ENCODE data around the gene ZNF277. TPM values are rescaled to one million over a fixed set of nuclear protein-coding genes. Genes with fewer than 3 reads are reported as not detected.

ZNF277 gene
- polyA plus RNA-seq, 2 donors: 10.3 to 14.5 TPM

GRCh38 chr7:112272921-112273561 is 66.5 kb downstream of the ZNF277 start:
- WGBS, 2 donors: 84 to 85% methylated on average over 7 of the region's 7 CpGs
- H3K4me3 ChIP-seq (ENCODE audit: low read depth in 1 of 2, low read length in 2 of 2): no peak overlapping the region
- no peaks in the 10 kb centered on the region for H3K9me3 ChIP-seq (ENCODE audit: control insufficient read depth in 2 of 2, insufficient read depth in 1 of 2, low read depth in 1 of 2, low read length in 1 of 2)
- H3K27ac ChIP-seq (ENCODE audit: low read depth in 2 of 2, low read length in 1 of 2): no peak overlapping the region
- H3K36me3 ChIP-seq (ENCODE audit: control insufficient read depth in 2 of 2, insufficient read depth in 2 of 2, low read length in 1 of 2): no peaks in the 10 kb centered on the region
- no peaks in the 10 kb centered on the region for H3K4me1 ChIP-seq (ENCODE audit: control insufficient read depth in 2 of 2, insufficient read depth in 2 of 2, low read length in 1 of 2)
- no peaks in the 10 kb centered on the region for H3K27me3 ChIP-seq (ENCODE audit: control insufficient read depth in 1 of 2, insufficient read depth in 2 of 2, low read length in 2 of 2)

GRCh38 chr7:112279042-112279441 is 72.5 kb downstream of the ZNF277 start:
- 86 to 89% methylated on average over 2 of the region's 2 CpGs for WGBS, 2 donors
- Histone ChIP-seq H3K27ac (ENCODE audit: low read depth in 2 of 2, low read length in 1 of 2) (no peak overlapping the region), H3K4me3 (ENCODE audit: low read depth in 1 of 2, low read length in 2 of 2) (no peak overlapping the region)

GRCh38 chr7:112280267-112280666 is 73.8 kb downstream of the ZNF277 start:
- Histone ChIP-seq H3K9me3 (ENCODE audit: control insufficient read depth in 2 of 2, insufficient read depth in 1 of 2, low read depth in 1 of 2, low read length in 1 of 2) (no peaks in the 10 kb centered on the region), H3K27me3 (ENCODE audit: control insufficient read depth in 1 of 2, insufficient read depth in 2 of 2, low read length in 2 of 2) (no peaks in the 10 kb centered on the region), H3K4me1 (ENCODE audit: control insufficient read depth in 2 of 2, insufficient read depth in 2 of 2, low read length in 1 of 2) (no peaks in the 10 kb centered on the region), H3K27ac (ENCODE audit: low read depth in 2 of 2, low read length in 1 of 2) (no peak overlapping the region), H3K36me3 (ENCODE audit: control insufficient read depth in 2 of 2, insufficient read depth in 2 of 2, low read length in 1 of 2) (no peaks in the 10 kb centered on the region), H3K4me3 (ENCODE audit: low read depth in 1 of 2, low read length in 2 of 2) (no peak overlapping the region)
- WGBS, 2 donors: 86 to 92% methylated on average over 2 of the region's 2 CpGs

More at GRCh38 chr7:112279042-112279441, 72.5 kb downstream of the ZNF277 start:
- no peaks in the 10 kb centered on the region for H3K9me3 ChIP-seq (ENCODE audit: control insufficient read depth in 2 of 2, insufficient read depth in 1 of 2, low read depth in 1 of 2, low read length in 1 of 2)
- no peaks in the 10 kb centered on the region for H3K4me1 ChIP-seq (ENCODE audit: control insufficient read depth in 2 of 2, insufficient read depth in 2 of 2, low read length in 1 of 2)
- no peaks in the 10 kb centered on the region for H3K36me3 ChIP-seq (ENCODE audit: control insufficient read depth in 2 of 2, insufficient read depth in 2 of 2, low read length in 1 of 2)
- H3K27me3 ChIP-seq (ENCODE audit: control insufficient read depth in 1 of 2, insufficient read depth in 2 of 2, low read length in 2 of 2): no peaks in the 10 kb centered on the region

GRCh38 chr7:112282476-112283188 is 76.1 kb downstream of the ZNF277 start:
- no peak overlapping the region for H3K4me3 ChIP-seq (ENCODE audit: low read depth in 1 of 2, low read length in 2 of 2)
- no peaks in the 10 kb centered on the region for H3K27me3 ChIP-seq (ENCODE audit: control insufficient read depth in 1 of 2, insufficient read depth in 2 of 2, low read length in 2 of 2)
- no peaks in the 10 kb centered on the region for H3K9me3 ChIP-seq (ENCODE audit: control insufficient read depth in 2 of 2, insufficient read depth in 1 of 2, low read depth in 1 of 2, low read length in 1 of 2)
- WGBS, 2 donors: 91 to 96% methylated on average over 1 of the region's 1 CpG
- H3K4me1 ChIP-seq (ENCODE audit: control insufficient read depth in 2 of 2, insufficient read depth in 2 of 2, low read length in 1 of 2): no peaks in the 10 kb centered on the region
- no peak overlapping the region for H3K27ac ChIP-seq (ENCODE audit: low read depth in 2 of 2, low read length in 1 of 2)
- no peaks in the 10 kb centered on the region for H3K36me3 ChIP-seq (ENCODE audit: control insufficient read depth in 2 of 2, insufficient read depth in 2 of 2, low read length in 1 of 2)

- WGBS, 2 donors: 93 to 96% methylated on average over 4 of the region's 4 CpGs
- Histone ChIP-seq H3K9me3 (ENCODE audit: control insufficient read depth in 2 of 2, insufficient read depth in 1 of 2, low read depth in 1 of 2, low read length in 1 of 2) (no peaks in the 10 kb centered on the region), H3K27me3 (ENCODE audit: control insufficient read depth in 1 of 2, insufficient read depth in 2 of 2, low read length in 2 of 2) (no peaks in the 10 kb centered on the region), H3K4me1 (ENCODE audit: control insufficient read depth in 2 of 2, insufficient read depth in 2 of 2, low read length in 1 of 2) (no peaks in the 10 kb centered on the region), H3K4me3 (ENCODE audit: low read depth in 1 of 2, low read length in 2 of 2) (no peak overlapping the region), H3K36me3 (ENCODE audit: control insufficient read depth in 2 of 2, insufficient read depth in 2 of 2, low read length in 1 of 2) (no peaks in the 10 kb centered on the region), H3K27ac (ENCODE audit: low read depth in 2 of 2, low read length in 1 of 2) (no peak overlapping the region)
These were observed 77.0 kb downstream of the ZNF277 start for GRCh38 chr7:112283382-112283910.

GRCh38 chr7:112286250-112287086 is 80.0 kb downstream of the ZNF277 start:
- no peaks in the 10 kb centered on the region for H3K9me3 ChIP-seq (ENCODE audit: control insufficient read depth in 2 of 2, insufficient read depth in 1 of 2, low read depth in 1 of 2, low read length in 1 of 2)
- H3K4me3 ChIP-seq (ENCODE audit: low read depth in 1 of 2, low read length in 2 of 2): no peak overlapping the region
- 71 to 76% methylated on average over 5 of the region's 5 CpGs for WGBS, 2 donors
- no peaks in the 10 kb centered on the region for H3K27me3 ChIP-seq (ENCODE audit: control insufficient read depth in 1 of 2, insufficient read depth in 2 of 2, low read length in 2 of 2)
- H3K4me1 ChIP-seq (ENCODE audit: control insufficient read depth in 2 of 2, insufficient read depth in 2 of 2, low read length in 1 of 2): no peaks in the 10 kb centered on the region
- no peaks in the 10 kb centered on the region for H3K36me3 ChIP-seq (ENCODE audit: control insufficient read depth in 2 of 2, insufficient read depth in 2 of 2, low read length in 1 of 2)
- no peak overlapping the region for H3K27ac ChIP-seq (ENCODE audit: low read depth in 2 of 2, low read length in 1 of 2)

GRCh38 chr7:112288301-112288700 is 81.8 kb downstream of the ZNF277 start:
- Histone ChIP-seq H3K4me3 (ENCODE audit: low read depth in 1 of 2, low read length in 2 of 2) (no peak overlapping the region), H3K27ac (ENCODE audit: low read depth in 2 of 2, low read length in 1 of 2) (no peak overlapping the region), H3K4me1 (ENCODE audit: control insufficient read depth in 2 of 2, insufficient read depth in 2 of 2, low read length in 1 of 2) (no peaks in the 10 kb centered on the region), H3K9me3 (ENCODE audit: control insufficient read depth in 2 of 2, insufficient read depth in 1 of 2, low read depth in 1 of 2, low read length in 1 of 2) (no peaks in the 10 kb centered on the region), H3K27me3 (ENCODE audit: control insufficient read depth in 1 of 2, insufficient read depth in 2 of 2, low read length in 2 of 2) (no peaks in the 10 kb centered on the region), H3K36me3 (ENCODE audit: control insufficient read depth in 2 of 2, insufficient read depth in 2 of 2, low read length in 1 of 2) (peaks cover 0 to 2% of the 10 kb centered on the region in 2 donors)
- WGBS, 2 donors: 97 to 98% methylated on average over 3 of the region's 3 CpGs

GRCh38 chr7:112290065-112290464 is 83.6 kb downstream of the ZNF277 start:
- Histone ChIP-seq H3K4me1 (ENCODE audit: control insufficient read depth in 2 of 2, insufficient read depth in 2 of 2, low read length in 1 of 2) (no peaks in the 10 kb centered on the region), H3K36me3 (ENCODE audit: control insufficient read depth in 2 of 2, insufficient read depth in 2 of 2, low read length in 1 of 2) (peaks cover 0 to 2% of the 10 kb centered on the region in 2 donors), H3K9me3 (ENCODE audit: control insufficient read depth in 2 of 2, insufficient read depth in 1 of 2, low read depth in 1 of 2, low read length in 1 of 2) (no peaks in the 10 kb centered on the region), H3K27me3 (ENCODE audit: control insufficient read depth in 1 of 2, insufficient read depth in 2 of 2, low read length in 2 of 2) (no peaks in the 10 kb centered on the region), H3K4me3 (ENCODE audit: low read depth in 1 of 2, low read length in 2 of 2) (no peak overlapping the region), H3K27ac (ENCODE audit: low read depth in 2 of 2, low read length in 1 of 2) (no peak overlapping the region)
- WGBS, 2 donors: 92 to 94% methylated on average over 5 of the region's 5 CpGs

GRCh38 chr7:112292162-112292561 is 85.7 kb downstream of the ZNF277 start:
- 95 to 97% methylated on average over 1 of the region's 1 CpG for WGBS, 2 donors
- no peaks in the 10 kb centered on the region for H3K9me3 ChIP-seq (ENCODE audit: control insufficient read depth in 2 of 2, insufficient read depth in 1 of 2, low read depth in 1 of 2, low read length in 1 of 2)
- no peak overlapping the region for H3K4me3 ChIP-seq (ENCODE audit: low read depth in 1 of 2, low read length in 2 of 2)
- H3K27ac ChIP-seq (ENCODE audit: low read depth in 2 of 2, low read length in 1 of 2): no peak overlapping the region
- peaks cover 0 to 2% of the 10 kb centered on the region in 2 donors for H3K36me3 ChIP-seq (ENCODE audit: control insufficient read depth in 2 of 2, insufficient read depth in 2 of 2, low read length in 1 of 2)
- H3K4me1 ChIP-seq (ENCODE audit: control insufficient read depth in 2 of 2, insufficient read depth in 2 of 2, low read length in 1 of 2): no peaks in the 10 kb centered on the region
- H3K27me3 ChIP-seq (ENCODE audit: control insufficient read depth in 1 of 2, insufficient read depth in 2 of 2, low read length in 2 of 2): no peaks in the 10 kb centered on the region

Data from esophagus (tissue), 2 donors.